Measurements from ENCODE around the gene VPS13D. TPM values are rescaled to one million over a fixed set of nuclear protein-coding genes. Genes with fewer than 3 reads are reported as not detected.
"Not testable (repeated sequence)": the region's sequence is repeated elsewhere in the genome, so short reads cannot be mapped to it uniquely, and the experiment has no call there.

VPS13D gene
- polyA plus RNA-seq, 1 experiment: 22.3 TPM

DNA sequence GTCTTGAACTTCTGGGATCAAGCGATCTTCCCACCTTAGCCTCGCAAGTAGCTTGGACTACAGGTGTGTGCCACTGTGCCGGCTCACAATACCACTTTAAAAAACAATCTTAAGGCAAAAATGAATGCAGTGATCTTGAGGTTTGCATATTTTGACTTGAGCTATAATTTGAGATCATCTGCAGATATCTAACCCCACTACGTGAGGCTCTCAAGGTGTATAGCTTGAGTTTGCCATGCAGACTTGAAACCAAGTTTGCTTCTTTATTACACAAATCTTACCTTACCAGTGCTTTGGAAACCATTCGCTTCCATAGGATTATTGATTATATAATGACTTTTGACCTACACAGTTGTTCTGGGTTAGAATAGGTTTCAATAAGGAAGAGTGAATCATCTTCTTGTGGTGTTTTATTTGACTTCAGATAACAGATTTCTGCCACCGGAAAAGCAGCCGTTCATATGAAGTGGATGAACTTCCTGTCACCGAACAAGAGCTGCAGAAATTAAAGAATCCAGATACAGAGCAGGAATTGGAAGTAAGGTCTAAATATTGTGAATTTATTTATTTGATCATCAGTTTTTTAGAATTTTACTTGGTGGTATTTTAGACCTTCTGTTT, 155.1 kb downstream of the VPS13D start:
- ChIA-PET CTCF (interaction anchor here (0.6 to 0.9 kb wide), 2 partner anchors 95 to 235 kb away, joined by 4 to 5 read pairs; no protein-coding TSS in a partner anchor), POLR2A (no interaction called here)
- no peak for DNase-seq (ENCODE audit: low read depth)
- Histone ChIP-seq H3K4me3 (ENCODE audit: low read depth, low read length) (no peak overlapping the region), H3K36me3 (ENCODE audit: control insufficient read depth, insufficient read depth, low read length) (peaks cover 14% of the 10 kb centered on the region), H3K27me3 (ENCODE audit: control insufficient read depth, insufficient read depth, low read length) (no peaks in the 10 kb centered on the region)
- no peak for TF ChIP-seq CTCF (IDR thresholded peaks at IDR 0.05; ENCODE audit: insufficient read depth, low read depth, low read length)

- H3K27me3 ChIP-seq (ENCODE audit: control insufficient read depth, insufficient read depth, low read length): no peaks in the 10 kb centered on the region
- ChIA-PET POLR2A (no interaction called here), CTCF (interaction anchor here (1.6 kb wide), 1 partner anchor 23 kb away, joined by 3 read pairs; no protein-coding TSS in a partner anchor)
- TF ChIP-seq CTCF (IDR thresholded peaks at IDR 0.05; ENCODE audit: insufficient read depth, low read depth, low read length): no peak
- H3K4me3 ChIP-seq (ENCODE audit: low read depth, low read length): no peak overlapping the region
- peaks cover 17% of the 10 kb centered on the region for H3K36me3 ChIP-seq (ENCODE audit: control insufficient read depth, insufficient read depth, low read length)
- no peak for DNase-seq (ENCODE audit: low read depth)
Measured at GRCh38 chr1:12386130-12386529, 156.3 kb downstream of the VPS13D start.

- POLR2A ChIA-PET: no interaction called here
- CTCF ChIA-PET: no interaction called here
- Histone ChIP-seq H3K36me3 (ENCODE audit: control insufficient read depth, insufficient read depth, low read length) (peaks cover 17% of the 10 kb centered on the region), H3K27me3 (ENCODE audit: control insufficient read depth, insufficient read depth, low read length) (no peaks in the 10 kb centered on the region), H3K4me3 (ENCODE audit: low read depth, low read length) (no peak overlapping the region)
- DNase-seq (ENCODE audit: low read depth): no peak
- TF ChIP-seq CTCF (IDR thresholded peaks at IDR 0.05; ENCODE audit: insufficient read depth, low read depth, low read length): no peak
Measured at GRCh38 chr1:12387641-12388040, 157.8 kb downstream of the VPS13D start.

GRCh38 chr1:12390296-12390695, 160.5 kb downstream of the VPS13D start:
- H3K36me3 ChIP-seq (ENCODE audit: control insufficient read depth, insufficient read depth, low read length): peaks cover 13% of the 10 kb centered on the region
- H3K27me3 ChIP-seq (ENCODE audit: control insufficient read depth, insufficient read depth, low read length); POLR2A ChIA-PET; DNase-seq (ENCODE audit: low read depth); H3K4me3 ChIP-seq (ENCODE audit: low read depth, low read length); CTCF ChIA-PET: not testable (repeated sequence)

GRCh38 chr1:12397462-12398450, 167.9 kb downstream of the VPS13D start:
- no peak overlapping the region for H3K4me3 ChIP-seq (ENCODE audit: low read depth, low read length)
- no peak for TF ChIP-seq CTCF (IDR thresholded peaks at IDR 0.05; ENCODE audit: insufficient read depth, low read depth, low read length)
- no peaks in the 10 kb centered on the region for H3K27me3 ChIP-seq (ENCODE audit: control insufficient read depth, insufficient read depth, low read length)
- POLR2A ChIA-PET: no interaction called here
- CTCF ChIA-PET: no interaction called here
- peaks cover 2% of the 10 kb centered on the region for H3K36me3 ChIP-seq (ENCODE audit: control insufficient read depth, insufficient read depth, low read length)
- no peak for DNase-seq (ENCODE audit: low read depth)
